GM23338 (cell line): ENCODE data around the gene ESYT2. TPM values are rescaled to one million over a fixed set of nuclear protein-coding genes. Genes with fewer than 3 reads are reported as not detected.

Experiments used
- ATAC-seq: fragments of 200-7000 bp; cut with Tn5 transposase; 3 replicates; pipeline ENCODE4 v1.9.1; 2020
- DNase-seq: peaks from one replicate; pipeline ENCODE4 v3.0.0-alpha.2; 2015; ENCODE audit warnings: low spot score
- H2AFZ ChIP-seq: fragments of 200-600 bp; sonication (generic); 2 replicates; pipeline ENCODE4 v1.8.0; 2016; ENCODE audit warnings: antibody characterized with exemption, mild to moderate bottlenecking, moderate library complexity
- H3F3A ChIP-seq: fragments of 200-600 bp; sonication (generic); replicated peaks from 2 replicates; pipeline ENCODE4 v1.8.0; 2017; ENCODE audit warnings: antibody characterized with exemption, mixed run types, low read depth
- H3K27ac ChIP-seq: fragments of 200-600 bp; sonication (generic); 2 replicates; pipeline ENCODE4 v1.6.1; 2016; ENCODE audit warnings: low read depth
- H3K27me3 ChIP-seq: fragments of 200-600 bp; sonication (generic); 2 replicates; pipeline ENCODE4 v1.8.0; 2016; ENCODE audit warnings: mild to moderate bottlenecking, mixed run types, moderate library complexity; ENCODE audit not compliant: insufficient read depth
- H3K36me3 ChIP-seq: fragments of 200-600 bp; sonication (generic); 2 replicates; pipeline ENCODE4 v1.8.0; 2016; ENCODE audit warnings: mild to moderate bottlenecking; ENCODE audit not compliant: insufficient read depth
- H3K4me1 ChIP-seq: fragments of 200-600 bp; sonication (generic); 2 replicates; pipeline ENCODE4 v1.8.0; 2016; ENCODE audit warnings: mild to moderate bottlenecking, moderate library complexity; ENCODE audit not compliant: insufficient read depth
- H3K4me2 ChIP-seq: fragments of 200-600 bp; sonication (generic); 2 replicates; pipeline ENCODE4 v1.7.1; 2017; ENCODE audit warnings: mixed run types
- H3K4me3 ChIP-seq: fragments of 200-600 bp; sonication (generic); 2 replicates; pipeline ENCODE4 v1.6.1; 2016; ENCODE audit warnings: mixed run types
- H3K79me2 ChIP-seq: fragments of 200-600 bp; sonication (generic); replicated peaks from 2 replicates; pipeline ENCODE4 v1.8.0; 2017; ENCODE audit warnings: mild to moderate bottlenecking; ENCODE audit not compliant: insufficient read depth
- H3K9me2 ChIP-seq: fragments of 200-600 bp; sonication (generic); 2 replicates; pipeline ENCODE4 v1.8.0; 2017; ENCODE audit not compliant: insufficient read depth
- H4K20me1 ChIP-seq: fragments of 200-600 bp; sonication (generic); replicated peaks from 2 replicates; pipeline ENCODE4 v1.8.0; 2017; ENCODE audit warnings: mild to moderate bottlenecking; ENCODE audit not compliant: insufficient read depth
- H3K27ac Mint-ChIP-seq: 2 replicates; pipeline ENCODE4 v1.8.0; 2020; ENCODE audit warnings: inconsistent platforms, mild to moderate bottlenecking, moderate library complexity, mixed read lengths
- H3K27me3 Mint-ChIP-seq: 3 replicates; pipeline ENCODE4 v1.8.0; 2022; ENCODE audit warnings: low read depth, mild to moderate bottlenecking, moderate library complexity, mixed read lengths, inconsistent platforms; ENCODE audit not compliant: insufficient read depth, poor library complexity
- H3K36me3 Mint-ChIP-seq: 3 replicates; pipeline ENCODE4 v1.8.0; 2021; ENCODE audit warnings: low read depth, mild to moderate bottlenecking, inconsistent platforms, moderate library complexity, mixed read lengths
- H3K4me1 Mint-ChIP-seq: 3 replicates; pipeline ENCODE4 v1.8.0; 2020; ENCODE audit warnings: mild to moderate bottlenecking, inconsistent platforms, mixed read lengths
- H3K4me3 Mint-ChIP-seq: 3 replicates; pipeline ENCODE4 v1.8.0; 2021; ENCODE audit warnings: moderate library complexity, mild to moderate bottlenecking, inconsistent platforms, mixed read lengths
- H3K9me3 Mint-ChIP-seq: 3 replicates; pipeline ENCODE4 v1.8.0; 2020; ENCODE audit warnings: moderate library complexity, mild to moderate bottlenecking, inconsistent platforms, mixed read lengths
- CREB1 ChIP-seq: fragments of 250-450 bp; sonication (Bioruptor Pico); IDR thresholded peaks from 2 replicates; pipeline ENCODE4 v1.5.0; 2020; ENCODE audit warnings: low read depth, mild to moderate bottlenecking, moderate library complexity
- CTCF ChIP-seq, 2 experiments: fragments of 200-600 bp in 1 of 2; sonication (generic) in 1 of 2; conservative IDR thresholded peaks; 2 replicates each; pipeline versions ENCODE4 v1.5.1 to v1.6.1; 2016 to 2017; ENCODE audit warnings: antibody characterized with exemption in 2 of 2, low read depth in 2 of 2, mild to moderate bottlenecking in 2 of 2, moderate library complexity in 1 of 2
- EZH2 ChIP-seq: fragments of 200-600 bp; sonication (generic); IDR thresholded peaks from one replicate; pipeline ENCODE4 v1.8.0; 2017; ENCODE audit warnings: antibody characterized with exemption, mild to moderate bottlenecking, low read depth; ENCODE audit not compliant: unreplicated experiment
- EZH2phosphoT487 ChIP-seq: fragments of 200-600 bp; sonication (generic); IDR thresholded peaks from one replicate; pipeline ENCODE4 v1.8.1; 2018; ENCODE audit warnings: antibody characterized with exemption; ENCODE audit not compliant: unreplicated experiment
- JUNB ChIP-seq: IDR thresholded peaks from one replicate; pipeline ENCODE4 v1.6.1; 2016; ENCODE audit warnings: antibody characterized with exemption; ENCODE audit not compliant: unreplicated experiment
- NANOG ChIP-seq: IDR thresholded peaks from 2 replicates; pipeline ENCODE4 v1.6.1; 2016; ENCODE audit warnings: antibody characterized with exemption, borderline replicate concordance
- REST ChIP-seq: IDR thresholded peaks from one replicate; pipeline ENCODE4 v1.6.1; 2018; ENCODE audit warnings: antibody characterized with exemption; ENCODE audit not compliant: unreplicated experiment
- polyA plus RNA-seq: library from polyadenylated mRNA; unstranded; fragments of >200 nt; fragmentation: Nextera tagmentation; extraction: Ambion mirVana; gene quantifications from 2 replicates; pipeline ENCODE4 v1.2.1, GENCODE V29; 2016
- total RNA-seq: library from RNA; depleted of rRNA; stranded (reverse); fragments of >200 nt; shearing (Covaris generic); gene quantifications from 2 replicates; pipeline ENCODE4 v1.2.3, GENCODE V29; 2014

ESYT2 gene
- total and polyA plus RNA-seq, 2 experiments from 2014 or later, result 9.6 to 52.7 TPM

GRCh38 chr7:158772916-158773315 lies 56.4 kb downstream of the ESYT2 start:
- Histone ChIP-seq H4K20me1 (0 out of 2 replicates have a peak, but pooled peaks cover 6% of the 10 kb centered on the region), H3K4me2 (no peak overlapping the region), H3K27me3 (no peaks in the 10 kb centered on the region), H3K27ac (no peak overlapping the region), H3K79me2 (no peaks in the 10 kb centered on the region), H3K36me3 (no peaks in the 10 kb centered on the region), H2AFZ (no peak overlapping the region), H3K4me1 (no peaks in the 10 kb centered on the region), H3F3A (no peaks in the 10 kb centered on the region), H3K4me3 (no peak overlapping the region), H3K9me2 (no peaks in the 10 kb centered on the region)
- H3K27me3 Mint-ChIP-seq, result peaks cover 2% of the 10 kb centered on the region
- TF ChIP-seq NANOG, result no peak
- peak; percentile 13 to 16; a peak in 2 of 4 replicates for TF ChIP-seq CTCF (conservative IDR thresholded peaks at IDR 0.05; ENCODE audit: low read depth in 2 of 2)
- peaks cover 10% of the 10 kb centered on the region; the same call in 2 of the 3 replicates for H3K36me3 Mint-ChIP-seq
- no peaks in the 10 kb centered on the region for H3K9me3 Mint-ChIP-seq
- DNase-seq (peak; percentile 38), ATAC-seq (peak; percentile 77)
- H3K4me1 Mint-ChIP-seq, result peaks cover 10% of the 10 kb centered on the region; the same call in 2 of the 3 replicates
- H3K4me3 Mint-ChIP-seq, result no peak overlapping the region
- H3K27ac Mint-ChIP-seq, result peak overlapping the region; percentile 72; the same call in 1 of the 2 replicates

GRCh38 chr7:158771213-158771834 lies 58.0 kb downstream of the ESYT2 start:
- Histone ChIP-seq H3K4me3 (no peak overlapping the region), H4K20me1 (0 out of 2 replicates have a peak, but pooled peaks cover 6% of the 10 kb centered on the region), H3K27me3 (no peaks in the 10 kb centered on the region), H3K27ac (no peak overlapping the region), H3K79me2 (no peaks in the 10 kb centered on the region), H3K4me1 (no peaks in the 10 kb centered on the region), H2AFZ (no peak overlapping the region), H3K4me2 (no peak overlapping the region), H3F3A (no peaks in the 10 kb centered on the region), H3K9me2 (no peaks in the 10 kb centered on the region), H3K36me3 (no peaks in the 10 kb centered on the region)
- H3K4me1 Mint-ChIP-seq, result peaks cover 10% of the 10 kb centered on the region; the same call in 2 of the 3 replicates
- H3K4me3 Mint-ChIP-seq, result no peak overlapping the region
- ATAC-seq (no peak), DNase-seq (no peak)
- peaks cover under 1% of the 10 kb centered on the region for H3K27me3 Mint-ChIP-seq
- no peaks in the 10 kb centered on the region for H3K9me3 Mint-ChIP-seq
- H3K27ac Mint-ChIP-seq, result peak overlapping the region; percentile 74
- H3K36me3 Mint-ChIP-seq, result peaks cover 10% of the 10 kb centered on the region; the same call in 2 of the 3 replicates
- TF ChIP-seq CREB1 (CRISPR knock-in tag) (no peak), EZH2phosphoT487 (no peak), EZH2 (no peak), CTCF (conservative IDR thresholded peaks at IDR 0.05; ENCODE audit: low read depth in 2 of 2) (no peak), JUNB (no peak), REST (no peak)
